Measurements from ENCODE around the gene PLBD2. TPM values are rescaled to one million over a fixed set of nuclear protein-coding genes. Genes with fewer than 3 reads are reported as not detected.

The PLBD2 gene
- total RNA-seq, 1 donor from 2014 or later, result 52.2 TPM

DNA sequence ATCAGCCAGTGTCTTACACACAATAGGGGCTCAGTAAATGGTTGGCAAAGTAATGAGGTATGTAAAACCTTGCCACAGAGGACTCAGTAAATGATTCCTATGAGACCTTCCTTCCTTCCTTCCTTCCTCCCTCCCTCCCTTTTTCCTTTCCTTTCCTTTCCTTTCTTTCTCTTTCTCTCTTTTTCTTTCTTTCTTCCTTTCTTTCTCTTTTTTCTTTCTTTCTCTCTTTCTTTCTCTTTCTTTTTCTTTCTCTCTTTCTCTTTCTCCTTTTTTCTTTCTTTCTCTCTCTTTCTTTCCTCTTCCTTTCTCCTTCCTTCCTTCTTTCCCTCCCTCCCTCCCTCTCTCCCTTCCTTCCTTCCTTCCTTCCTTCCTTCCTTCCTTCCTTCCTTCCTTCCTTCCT lies 37.8 kb downstream of the PLBD2 start:
- Mint-ChIP-seq H3K27ac (ENCODE audit: unreplicated experiment) (no peak overlapping the region), H3K27me3 (ENCODE audit: low read depth, unreplicated experiment) (peaks cover 20% of the 10 kb centered on the region), H3K4me1 (ENCODE audit: low read depth, unreplicated experiment) (no peaks in the 10 kb centered on the region), H3K36me3 (ENCODE audit: low read depth, unreplicated experiment) (peaks cover 9% of the 10 kb centered on the region), H3K4me3 (ENCODE audit: unreplicated experiment) (no peak overlapping the region), H3K9me3 (ENCODE audit: unreplicated experiment) (no peaks in the 10 kb centered on the region)
- FAIRE-seq, result no peak
- H2AFZ ChIP-seq (ENCODE audit: low read depth, low read length), result no peak overlapping the region
- no peak for TF ChIP-seq EZH2 (IDR thresholded peaks at IDR 0.05; ENCODE audit: insufficient read depth, low read length)
- TF ChIP-seq, protein P1, sequence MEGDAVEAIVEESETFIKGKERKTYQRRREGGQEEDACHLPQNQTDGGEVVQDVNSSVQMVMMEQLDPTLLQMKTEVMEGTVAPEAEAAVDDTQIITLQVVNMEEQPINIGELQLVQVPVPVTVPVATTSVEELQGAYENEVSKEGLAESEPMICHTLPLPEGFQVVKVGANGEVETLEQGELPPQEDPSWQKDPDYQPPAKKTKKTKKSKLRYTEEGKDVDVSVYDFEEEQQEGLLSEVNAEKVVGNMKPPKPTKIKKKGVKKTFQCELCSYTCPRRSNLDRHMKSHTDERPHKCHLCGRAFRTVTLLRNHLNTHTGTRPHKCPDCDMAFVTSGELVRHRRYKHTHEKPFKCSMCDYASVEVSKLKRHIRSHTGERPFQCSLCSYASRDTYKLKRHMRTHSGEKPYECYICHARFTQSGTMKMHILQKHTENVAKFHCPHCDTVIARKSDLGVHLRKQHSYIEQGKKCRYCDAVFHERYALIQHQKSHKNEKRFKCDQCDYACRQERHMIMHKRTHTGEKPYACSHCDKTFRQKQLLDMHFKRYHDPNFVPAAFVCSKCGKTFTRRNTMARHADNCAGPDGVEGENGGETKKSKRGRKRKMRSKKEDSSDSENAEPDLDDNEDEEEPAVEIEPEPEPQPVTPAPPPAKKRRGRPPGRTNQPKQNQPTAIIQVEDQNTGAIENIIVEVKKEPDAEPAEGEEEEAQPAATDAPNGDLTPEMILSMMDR (IDR thresholded peaks at IDR 0.05; ENCODE audit: insufficient read depth, low read depth, low read length), result no peak
- no peak for DNase-seq (ENCODE audit: low read depth)
- no peak overlapping the region for H3K27ac ChIP-seq (ENCODE audit: low read depth, low read length)
- no peaks in the 10 kb centered on the region for H3K79me2 ChIP-seq (ENCODE audit: insufficient read depth, low read length)
- H3K4me1 ChIP-seq (ENCODE audit: insufficient read depth, low read length), result no peaks in the 10 kb centered on the region
- no peaks in the 10 kb centered on the region for H3K9me3 ChIP-seq (ENCODE audit: insufficient read depth, low read depth, low read length)
- no peaks in the 10 kb centered on the region for H4K20me1 ChIP-seq (ENCODE audit: insufficient read depth, low read length)
- no peak overlapping the region for H3K9ac ChIP-seq (ENCODE audit: low read length)
- no peak overlapping the region for H3K4me3 ChIP-seq (ENCODE audit: insufficient read depth, low read depth, low read length)
- H3K27me3 ChIP-seq (ENCODE audit: insufficient read depth, low read length), result peaks cover 4% of the 10 kb centered on the region
- H3K4me2 ChIP-seq (ENCODE audit: low read length), result no peak overlapping the region
- peaks cover 2% of the 10 kb centered on the region for H3K36me3 ChIP-seq (ENCODE audit: insufficient read depth, low read length)

DNA sequence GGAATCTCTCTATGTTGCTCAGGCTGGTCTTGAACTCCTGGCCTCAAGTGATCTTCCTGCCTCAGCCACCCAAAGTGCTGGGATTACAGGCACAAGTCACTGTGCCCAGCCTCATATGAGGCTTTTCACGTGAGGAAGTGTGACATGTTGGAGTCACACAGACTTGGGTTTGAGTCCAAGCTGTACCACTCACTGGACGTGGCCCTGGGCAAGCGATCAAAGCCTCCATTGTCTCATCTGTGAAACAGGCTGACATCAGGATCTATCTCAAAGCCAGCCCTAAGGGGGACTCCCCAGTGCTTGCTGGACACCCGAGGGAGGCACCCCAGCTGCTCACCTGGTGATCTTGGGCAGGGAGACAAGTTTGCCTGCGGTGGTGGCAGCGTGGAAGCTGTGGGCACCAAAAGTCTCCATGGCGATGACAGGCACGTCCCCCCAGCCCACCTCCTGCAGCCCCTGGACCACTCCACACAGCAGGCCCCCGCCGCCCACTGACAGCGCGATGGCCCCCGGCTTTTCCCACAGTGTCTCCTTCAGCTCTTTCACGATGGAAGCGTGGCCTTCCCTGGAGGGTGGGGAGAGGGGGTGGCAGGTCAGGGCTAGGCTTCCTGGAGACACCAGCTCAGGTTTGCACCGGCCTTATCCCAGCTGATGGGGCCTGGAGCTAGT lies 38.6 kb downstream of the PLBD2 start:
- H3K4me3 ChIP-seq (ENCODE audit: insufficient read depth, low read depth, low read length), result no peak overlapping the region
- no peak overlapping the region for H3K27ac ChIP-seq (ENCODE audit: low read depth, low read length)
- no peak for FAIRE-seq
- no peak overlapping the region for H3K9ac ChIP-seq (ENCODE audit: low read length)
- H3K27me3 ChIP-seq (ENCODE audit: insufficient read depth, low read length), result peaks cover 4% of the 10 kb centered on the region
- H4K20me1 ChIP-seq (ENCODE audit: insufficient read depth, low read length), result no peaks in the 10 kb centered on the region
- H3K4me2 ChIP-seq (ENCODE audit: low read length), result no peak overlapping the region
- no peak overlapping the region for H2AFZ ChIP-seq (ENCODE audit: low read depth, low read length)
- no peak overlapping the region for H3K27ac Mint-ChIP-seq (ENCODE audit: unreplicated experiment)
- no peaks in the 10 kb centered on the region for H3K9me3 Mint-ChIP-seq (ENCODE audit: unreplicated experiment)
- H3K36me3 ChIP-seq (ENCODE audit: insufficient read depth, low read length), result peaks cover under 1% of the 10 kb centered on the region
- no peaks in the 10 kb centered on the region for H3K4me1 Mint-ChIP-seq (ENCODE audit: low read depth, unreplicated experiment)
- no peaks in the 10 kb centered on the region for H3K9me3 ChIP-seq (ENCODE audit: insufficient read depth, low read depth, low read length)
- H3K79me2 ChIP-seq (ENCODE audit: insufficient read depth, low read length), result no peaks in the 10 kb centered on the region
- H3K4me3 Mint-ChIP-seq (ENCODE audit: unreplicated experiment), result no peak overlapping the region
- DNase-seq (ENCODE audit: low read depth), result no peak
- H3K36me3 Mint-ChIP-seq (ENCODE audit: low read depth, unreplicated experiment), result peaks cover 4% of the 10 kb centered on the region
- peaks cover 20% of the 10 kb centered on the region for H3K27me3 Mint-ChIP-seq (ENCODE audit: low read depth, unreplicated experiment)
- no peaks in the 10 kb centered on the region for H3K4me1 ChIP-seq (ENCODE audit: insufficient read depth, low read length)
- TF ChIP-seq, protein P1 (IDR thresholded peaks at IDR 0.05; ENCODE audit: insufficient read depth, low read depth, low read length), result no peak
- TF ChIP-seq EZH2 (IDR thresholded peaks at IDR 0.05; ENCODE audit: insufficient read depth, low read length), result no peak

DNA sequence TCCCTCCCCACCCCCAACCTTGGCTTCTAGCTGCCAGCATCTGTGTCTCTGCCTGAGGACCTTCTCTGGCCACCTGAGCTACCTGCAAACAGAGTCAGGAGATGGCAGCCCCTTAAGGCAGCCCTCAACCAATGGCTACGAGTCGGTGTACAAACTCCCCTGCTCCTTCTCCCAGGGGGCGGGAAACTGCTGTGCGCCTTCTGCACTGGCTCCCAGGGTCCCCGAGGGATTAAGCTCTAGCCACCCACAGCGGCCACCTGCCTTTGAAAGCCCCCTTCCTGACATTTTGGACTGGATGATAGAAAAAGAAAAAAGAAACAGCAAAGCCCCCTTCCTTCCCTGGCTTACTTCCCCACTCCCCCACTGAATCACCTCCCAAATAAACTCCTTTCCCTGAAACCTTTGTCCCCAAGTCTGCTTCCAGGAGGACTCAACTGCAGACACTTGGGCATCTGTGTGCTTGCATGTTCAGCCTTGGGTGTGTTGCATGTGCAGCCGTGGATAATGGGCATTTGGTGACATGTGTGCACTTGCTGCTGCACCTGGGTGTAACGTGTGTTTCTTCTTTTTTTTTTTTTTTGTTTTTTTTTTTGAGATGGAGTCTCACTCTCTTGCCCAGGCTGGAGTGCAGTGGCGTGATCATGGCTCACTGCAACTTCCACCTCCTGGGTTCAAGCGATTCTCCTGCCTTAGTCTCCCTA lies 39.3 kb downstream of the PLBD2 start:
- Mint-ChIP-seq H3K9me3 (ENCODE audit: unreplicated experiment) (no peaks in the 10 kb centered on the region), H3K4me3 (ENCODE audit: unreplicated experiment) (no peak overlapping the region), H3K27me3 (ENCODE audit: low read depth, unreplicated experiment) (peaks cover 20% of the 10 kb centered on the region), H3K27ac (ENCODE audit: unreplicated experiment) (no peak overlapping the region), H3K4me1 (ENCODE audit: low read depth, unreplicated experiment) (no peaks in the 10 kb centered on the region), H3K36me3 (ENCODE audit: low read depth, unreplicated experiment) (peaks cover 4% of the 10 kb centered on the region)
- Histone ChIP-seq H3K27ac (ENCODE audit: low read depth, low read length) (no peak overlapping the region), H3K9me3 (ENCODE audit: insufficient read depth, low read depth, low read length) (no peaks in the 10 kb centered on the region), H3K9ac (ENCODE audit: low read length) (no peak overlapping the region), H3K4me1 (ENCODE audit: insufficient read depth, low read length) (no peaks in the 10 kb centered on the region), H3K4me2 (ENCODE audit: low read length) (no peak overlapping the region), H3K4me3 (ENCODE audit: insufficient read depth, low read depth, low read length) (no peak overlapping the region), H3K27me3 (ENCODE audit: insufficient read depth, low read length) (peaks cover 4% of the 10 kb centered on the region), H3K36me3 (ENCODE audit: insufficient read depth, low read length) (no peaks in the 10 kb centered on the region), H2AFZ (ENCODE audit: low read depth, low read length) (no peak overlapping the region), H4K20me1 (ENCODE audit: insufficient read depth, low read length) (no peaks in the 10 kb centered on the region), H3K79me2 (ENCODE audit: insufficient read depth, low read length) (no peaks in the 10 kb centered on the region)
- no peak for TF ChIP-seq EZH2 (IDR thresholded peaks at IDR 0.05; ENCODE audit: insufficient read depth, low read length)
- TF ChIP-seq, protein P1 (IDR thresholded peaks at IDR 0.05; ENCODE audit: insufficient read depth, low read depth, low read length), result no peak
- DNase-seq (ENCODE audit: low read depth) (no peak), FAIRE-seq (no peak)

Measured in astrocyte (in vitro differentiated cells and primary cell).